Measurements from ENCODE around the gene SLC30A7.

GRCh38 chr1:101004061-101004460 is 108.2 kb downstream of the SLC30A7 start:
- TF ChIP-seq RAD21 (IDR thresholded peaks at IDR 0.05; ENCODE audit: low read depth) (no peak), TAF1 (IDR thresholded peaks at IDR 0.05; ENCODE audit: low read depth) (no peak), MAX (IDR thresholded peaks at IDR 0.05) (no peak), EGR1 (IDR thresholded peaks at IDR 0.05) (no peak), EP300 (IDR thresholded peaks at IDR 0.05; ENCODE audit: borderline replicate concordance) (no peak)

Data from Ishikawa (cell line).